BE2C (cell line): ENCODE data around the gene ITIH1.

Experiments
- DNase-seq: peaks from one replicate; pipeline ENCODE4 v3.0.0-alpha.2; 2020
- H3K27me3 ChIP-seq: fragments of 250-450 bp; sonication (Bioruptor Pico); 2 replicates; pipeline ENCODE4 v1.5.1; 2020; ENCODE audit warnings: mild to moderate bottlenecking
- H3K36me3 ChIP-seq: fragments of 250-450 bp; sonication (Bioruptor Pico); 2 replicates; pipeline ENCODE4 v1.5.1; 2020; ENCODE audit warnings: mild to moderate bottlenecking
- H3K4me1 ChIP-seq: fragments of 250-450 bp; sonication (Bioruptor Pico); 2 replicates; pipeline ENCODE4 v1.5.1; 2020
- H3K4me3 ChIP-seq: 2 replicates; pipeline ENCODE4 v1.5.1; 2011; ENCODE audit warnings: low read depth, low read length
- H3K9me3 ChIP-seq: fragments of 250-450 bp; sonication (Bioruptor Pico); 2 replicates; pipeline ENCODE4 v1.5.1; 2020
- CTCF ChIP-seq: IDR thresholded peaks from 2 replicates; pipeline ENCODE4 v1.5.1; 2012; ENCODE audit warnings: mild to moderate bottlenecking, low read depth, low read length

Gene ITIH1

GRCh38 chr3:52739730-52740129 lies 37.7 kb upstream of the ITIH1 start:
- TF ChIP-seq CTCF: no peak
- no peaks in the 10 kb centered on the region for H3K4me1 ChIP-seq
- no peaks in the 10 kb centered on the region; the same call in 1 of the 2 replicates for H3K36me3 ChIP-seq
- DNase-seq: no peak
- H3K9me3 ChIP-seq: no peaks in the 10 kb centered on the region
- H3K4me3 ChIP-seq: no peak overlapping the region
- H3K27me3 ChIP-seq: no peaks in the 10 kb centered on the region

DNA sequence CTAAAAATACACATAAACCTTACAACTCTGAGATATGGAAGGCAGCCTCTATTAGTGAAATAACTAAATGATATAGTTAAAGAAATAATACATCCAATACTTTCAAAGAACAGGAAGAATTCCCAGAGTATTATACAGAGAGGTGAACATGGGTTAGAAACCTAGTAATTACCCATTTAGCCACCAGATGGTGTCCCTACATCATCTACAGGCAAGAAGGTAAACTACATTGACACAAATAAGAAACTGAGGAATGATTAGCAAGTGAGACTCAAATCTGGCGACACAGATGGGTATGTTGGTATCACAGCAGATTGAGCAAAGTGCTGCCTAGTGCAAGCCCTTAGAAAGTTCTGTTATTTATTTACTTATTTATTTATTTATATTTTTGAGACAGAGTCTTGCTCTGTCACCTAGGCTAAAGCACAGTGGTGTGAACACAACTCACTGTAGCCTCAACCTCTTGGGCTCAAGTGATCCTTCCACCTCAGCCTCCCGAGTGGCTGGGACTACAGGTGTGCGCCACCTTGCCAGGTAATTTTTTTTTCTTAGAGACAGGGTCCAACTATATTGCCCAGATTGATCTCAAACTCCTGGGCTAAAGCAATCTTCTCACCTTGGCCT lies 34.9 kb upstream of the ITIH1 start:
- no peak for DNase-seq
- no peaks in the 10 kb centered on the region for H3K27me3 ChIP-seq
- H3K9me3 ChIP-seq: no peaks in the 10 kb centered on the region
- H3K4me1 ChIP-seq: no peaks in the 10 kb centered on the region
- H3K36me3 ChIP-seq: no peaks in the 10 kb centered on the region; the same call in 1 of the 2 replicates
- peak; percentile 49 for TF ChIP-seq CTCF
- no peak overlapping the region for H3K4me3 ChIP-seq

DNA sequence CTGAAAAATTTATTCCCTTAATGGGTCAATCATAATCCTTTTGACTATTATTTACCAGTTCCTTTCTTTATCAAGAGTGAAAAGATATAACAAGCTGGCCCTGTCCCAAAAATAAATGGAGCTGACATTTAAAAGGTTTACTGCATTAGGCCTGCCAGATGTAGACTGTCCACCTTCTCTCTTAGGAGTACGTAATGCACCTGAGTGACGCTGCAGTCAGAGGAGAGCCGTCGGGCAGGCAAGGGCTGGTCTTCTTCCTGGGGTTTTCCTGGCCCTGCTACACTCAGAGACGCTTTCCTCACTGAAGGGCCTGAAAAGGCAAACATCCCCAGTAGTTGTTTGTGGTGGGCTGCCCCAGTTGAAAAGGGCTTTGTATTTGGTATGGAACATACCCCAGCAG lies 34.2 kb upstream of the ITIH1 start:
- Histone ChIP-seq H3K4me1 (no peaks in the 10 kb centered on the region), H3K4me3 (no peak overlapping the region), H3K27me3 (no peaks in the 10 kb centered on the region), H3K36me3 (no peaks in the 10 kb centered on the region; the same call in 1 of the 2 replicates), H3K9me3 (no peaks in the 10 kb centered on the region)
- TF ChIP-seq CTCF: no peak
- DNase-seq: no peak

DNA sequence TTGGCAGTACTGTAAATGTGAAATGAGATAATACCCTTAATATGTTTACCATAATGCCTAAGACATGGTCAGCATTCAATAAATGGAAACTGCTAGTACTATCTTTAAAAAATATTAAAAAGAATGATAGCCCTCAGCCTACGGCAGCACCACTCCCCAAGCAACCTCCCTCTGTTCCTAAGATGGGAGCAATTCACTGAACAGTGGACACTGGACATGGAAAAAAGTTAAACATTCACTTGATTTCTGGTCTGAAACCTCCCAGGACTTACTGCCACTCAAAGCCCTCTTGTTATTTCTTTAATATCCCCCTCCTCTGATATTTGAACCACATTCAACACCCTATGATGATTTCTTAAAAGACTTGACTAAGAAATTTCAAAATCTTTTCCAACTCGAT lies 33.7 kb upstream of the ITIH1 start:
- Histone ChIP-seq H3K4me3 (no peak overlapping the region), H3K9me3 (no peaks in the 10 kb centered on the region), H3K36me3 (no peaks in the 10 kb centered on the region; the same call in 1 of the 2 replicates), H3K27me3 (no peaks in the 10 kb centered on the region), H3K4me1 (no peaks in the 10 kb centered on the region)
- no peak for DNase-seq
- no peak for TF ChIP-seq CTCF

DNA sequence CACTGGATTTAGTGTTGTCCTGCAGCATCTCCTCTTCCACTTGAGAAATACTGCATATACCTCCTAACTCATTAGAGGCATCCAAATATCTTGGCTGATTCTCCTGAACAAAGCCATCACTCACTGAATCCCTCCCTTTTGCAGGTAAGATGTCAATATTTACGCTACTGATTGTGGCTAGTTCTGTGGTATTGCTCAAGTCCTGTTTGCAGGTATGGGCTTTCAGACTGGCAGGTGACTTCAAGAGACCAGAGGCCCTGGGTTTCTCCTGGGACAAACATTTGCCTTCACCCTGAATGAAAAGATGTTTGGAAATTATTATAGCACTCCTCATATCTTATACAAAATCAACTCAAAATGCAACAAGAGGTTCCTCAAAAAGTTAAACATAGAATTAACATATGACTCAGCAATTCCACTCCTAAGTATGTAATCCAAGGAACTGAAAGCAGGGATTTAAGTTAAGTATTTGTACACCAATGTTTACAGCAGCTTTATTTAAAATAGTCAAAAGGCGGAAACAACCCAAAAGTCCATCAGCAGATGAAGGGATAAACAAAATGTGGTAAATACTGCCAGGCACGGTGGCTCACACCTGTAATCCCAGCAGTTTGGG lies 25.2 kb upstream of the ITIH1 start:
- TF ChIP-seq CTCF: no peak
- Histone ChIP-seq H3K4me3 (no peak overlapping the region), H3K36me3 (no peaks in the 10 kb centered on the region; the same call in 1 of the 2 replicates), H3K27me3 (no peaks in the 10 kb centered on the region), H3K4me1 (no peaks in the 10 kb centered on the region), H3K9me3 (no peaks in the 10 kb centered on the region)
- no peak for DNase-seq

- no peaks in the 10 kb centered on the region; the same call in 1 of the 2 replicates for H3K36me3 ChIP-seq
Observed at GRCh38 chr3:52754373-52754772, 23.0 kb upstream of the ITIH1 start.

More at GRCh38 chr3:52754373-52754772, 23.0 kb upstream of the ITIH1 start:
- DNase-seq: no peak
- TF ChIP-seq CTCF: no peak
- no peaks in the 10 kb centered on the region for H3K9me3 ChIP-seq
- H3K27me3 ChIP-seq: no peaks in the 10 kb centered on the region
- H3K4me3 ChIP-seq: no peak overlapping the region
- no peaks in the 10 kb centered on the region for H3K4me1 ChIP-seq
